SK-N-SH (cell line): ENCODE data around the gene SIDT1.

Experiments
- CTCF ChIP-seq: fragments of 200-600 bp; sonication (generic); IDR thresholded peaks from 2 replicates; pipeline ENCODE4 v1.6.1; 2017; ENCODE audit warnings: antibody characterized with exemption, mild to moderate bottlenecking, moderate library complexity
- EP300 ChIP-seq, 2 experiments: IDR thresholded peaks; 2 replicates each; pipeline versions ENCODE4 v1.4.0 to v1.6.1; 2012; ENCODE audit warnings: borderline replicate concordance in 1 of 2, low read depth in 1 of 2, low read length in 1 of 2
- FOXM1 ChIP-seq: IDR thresholded peaks from 2 replicates; pipeline ENCODE4 v1.4.0; 2012; ENCODE audit warnings: low read depth, mild to moderate bottlenecking
- GATA2 ChIP-seq: sonication (generic); formaldehyde crosslinking; IDR thresholded peaks from 2 replicates; pipeline ENCODE4 v1.5.0; 2020; ENCODE audit warnings: mild to moderate bottlenecking, missing genetic modification reagents
- MEF2A ChIP-seq: IDR thresholded peaks from 2 replicates; pipeline ENCODE4 v1.4.0; 2012; ENCODE audit warnings: low read depth, borderline replicate concordance
- MXI1 ChIP-seq: IDR thresholded peaks from 2 replicates; pipeline ENCODE4 v1.6.1; 2012; ENCODE audit warnings: mild to moderate bottlenecking, low read depth, low read length, improper control_type of control experiment
- SIN3A ChIP-seq: IDR thresholded peaks from 2 replicates; pipeline ENCODE4 v1.6.1; 2012; ENCODE audit warnings: low read depth, mild to moderate bottlenecking, low read length, moderate library complexity, borderline replicate concordance
- TAF1 ChIP-seq: IDR thresholded peaks from 2 replicates; pipeline ENCODE4 v1.6.1; 2012; ENCODE audit warnings: low read depth, mild to moderate bottlenecking, low read length, moderate library complexity, borderline replicate concordance
- TCF12 ChIP-seq: IDR thresholded peaks from 2 replicates; pipeline ENCODE4 v1.4.0; 2012
- YY1 ChIP-seq: IDR thresholded peaks from 2 replicates; pipeline ENCODE4 v1.4.0; 2012; ENCODE audit warnings: low read depth, mild to moderate bottlenecking
- TF ChIP-seq, protein P1 (sequence below): fragments of 150-350 bp; IDR thresholded peaks from 2 replicates; pipeline ENCODE4 v1.6.1; 2017; ENCODE audit warnings: antibody characterized with exemption, low read length, low read depth, borderline replicate concordance
- TF ChIP-seq, protein P2 (sequence below): IDR thresholded peaks from 2 replicates; pipeline ENCODE4 v1.6.1; 2012; ENCODE audit warnings: mild to moderate bottlenecking, low read depth, low read length, moderate library complexity
- TF ChIP-seq, protein P3 (sequence below): IDR thresholded peaks from 2 replicates; pipeline ENCODE4 v1.4.0; 2012; ENCODE audit warnings: low read depth, borderline replicate concordance

DNA sequence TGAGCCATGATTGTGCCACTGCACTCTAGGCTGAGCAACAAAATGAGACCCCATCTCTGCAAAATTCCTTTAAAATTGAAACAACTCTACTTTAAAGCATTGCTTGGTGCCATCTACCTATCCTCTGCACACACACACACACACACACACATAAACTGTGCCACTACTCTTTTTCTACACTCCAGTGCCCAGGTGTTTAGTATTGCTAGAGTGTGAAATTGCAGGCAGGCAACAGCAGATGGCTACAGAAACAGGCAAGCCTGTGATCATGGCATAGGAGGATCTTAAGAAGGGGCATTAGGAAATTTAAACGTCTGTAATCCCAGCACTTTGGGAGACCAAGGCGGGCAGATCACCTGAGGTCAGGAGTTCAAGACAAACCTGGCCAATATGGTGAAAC lies 39.0 kb downstream of the SIDT1 start:
- TF ChIP-seq MXI1 (no peak), CTCF (no peak), YY1 (no peak), SIN3A (no peak), MEF2A (no peak), EP300 (IDR thresholded peaks at IDR 0.05; ENCODE audit: borderline replicate concordance in 1 of 2, low read depth in 1 of 2, low read length in 1 of 2) (no peak), TAF1 (no peak), FOXM1 (no peak), GATA2 (no peak), TCF12 (no peak)
- TF ChIP-seq, protein P1, sequence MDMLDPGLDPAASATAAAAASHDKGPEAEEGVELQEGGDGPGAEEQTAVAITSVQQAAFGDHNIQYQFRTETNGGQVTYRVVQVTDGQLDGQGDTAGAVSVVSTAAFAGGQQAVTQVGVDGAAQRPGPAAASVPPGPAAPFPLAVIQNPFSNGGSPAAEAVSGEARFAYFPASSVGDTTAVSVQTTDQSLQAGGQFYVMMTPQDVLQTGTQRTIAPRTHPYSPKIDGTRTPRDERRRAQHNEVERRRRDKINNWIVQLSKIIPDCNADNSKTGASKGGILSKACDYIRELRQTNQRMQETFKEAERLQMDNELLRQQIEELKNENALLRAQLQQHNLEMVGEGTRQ = no peak
- TF ChIP-seq, protein P2, sequence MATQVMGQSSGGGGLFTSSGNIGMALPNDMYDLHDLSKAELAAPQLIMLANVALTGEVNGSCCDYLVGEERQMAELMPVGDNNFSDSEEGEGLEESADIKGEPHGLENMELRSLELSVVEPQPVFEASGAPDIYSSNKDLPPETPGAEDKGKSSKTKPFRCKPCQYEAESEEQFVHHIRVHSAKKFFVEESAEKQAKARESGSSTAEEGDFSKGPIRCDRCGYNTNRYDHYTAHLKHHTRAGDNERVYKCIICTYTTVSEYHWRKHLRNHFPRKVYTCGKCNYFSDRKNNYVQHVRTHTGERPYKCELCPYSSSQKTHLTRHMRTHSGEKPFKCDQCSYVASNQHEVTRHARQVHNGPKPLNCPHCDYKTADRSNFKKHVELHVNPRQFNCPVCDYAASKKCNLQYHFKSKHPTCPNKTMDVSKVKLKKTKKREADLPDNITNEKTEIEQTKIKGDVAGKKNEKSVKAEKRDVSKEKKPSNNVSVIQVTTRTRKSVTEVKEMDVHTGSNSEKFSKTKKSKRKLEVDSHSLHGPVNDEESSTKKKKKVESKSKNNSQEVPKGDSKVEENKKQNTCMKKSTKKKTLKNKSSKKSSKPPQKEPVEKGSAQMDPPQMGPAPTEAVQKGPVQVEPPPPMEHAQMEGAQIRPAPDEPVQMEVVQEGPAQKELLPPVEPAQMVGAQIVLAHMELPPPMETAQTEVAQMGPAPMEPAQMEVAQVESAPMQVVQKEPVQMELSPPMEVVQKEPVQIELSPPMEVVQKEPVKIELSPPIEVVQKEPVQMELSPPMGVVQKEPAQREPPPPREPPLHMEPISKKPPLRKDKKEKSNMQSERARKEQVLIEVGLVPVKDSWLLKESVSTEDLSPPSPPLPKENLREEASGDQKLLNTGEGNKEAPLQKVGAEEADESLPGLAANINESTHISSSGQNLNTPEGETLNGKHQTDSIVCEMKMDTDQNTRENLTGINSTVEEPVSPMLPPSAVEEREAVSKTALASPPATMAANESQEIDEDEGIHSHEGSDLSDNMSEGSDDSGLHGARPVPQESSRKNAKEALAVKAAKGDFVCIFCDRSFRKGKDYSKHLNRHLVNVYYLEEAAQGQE = no peak
- TF ChIP-seq, protein P3, sequence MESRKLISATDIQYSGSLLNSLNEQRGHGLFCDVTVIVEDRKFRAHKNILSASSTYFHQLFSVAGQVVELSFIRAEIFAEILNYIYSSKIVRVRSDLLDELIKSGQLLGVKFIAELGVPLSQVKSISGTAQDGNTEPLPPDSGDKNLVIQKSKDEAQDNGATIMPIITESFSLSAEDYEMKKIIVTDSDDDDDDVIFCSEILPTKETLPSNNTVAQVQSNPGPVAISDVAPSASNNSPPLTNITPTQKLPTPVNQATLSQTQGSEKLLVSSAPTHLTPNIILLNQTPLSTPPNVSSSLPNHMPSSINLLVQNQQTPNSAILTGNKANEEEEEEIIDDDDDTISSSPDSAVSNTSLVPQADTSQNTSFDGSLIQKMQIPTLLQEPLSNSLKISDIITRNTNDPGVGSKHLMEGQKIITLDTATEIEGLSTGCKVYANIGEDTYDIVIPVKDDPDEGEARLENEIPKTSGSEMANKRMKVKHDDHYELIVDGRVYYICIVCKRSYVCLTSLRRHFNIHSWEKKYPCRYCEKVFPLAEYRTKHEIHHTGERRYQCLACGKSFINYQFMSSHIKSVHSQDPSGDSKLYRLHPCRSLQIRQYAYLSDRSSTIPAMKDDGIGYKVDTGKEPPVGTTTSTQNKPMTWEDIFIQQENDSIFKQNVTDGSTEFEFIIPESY = no peak
